Lower leg skin (tissue), 4 donors: Measurements from ENCODE around the gene UCKL1. TPM values are rescaled to one million over a fixed set of nuclear protein-coding genes. Genes with fewer than 3 reads are reported as not detected.
A peak's percentile ranks its signal among the peaks of the same experiment; 100 is the strongest.
"Not testable (repeated sequence)": the region's sequence is repeated elsewhere in the genome, so short reads cannot be mapped to it uniquely, and the experiment has no call there.

Experiments used
- DNase-seq, 2 donors: peaks; one replicate each; pipeline ENCODE4 v3.0.0-alpha.2; 2019; ENCODE audit warnings: low spot score in 2 of 2
- H3K4me3 ChIP-seq: fragments of 200-600 bp; sonication (generic); 2 replicates; pipeline ENCODE4 v1.5.1; 2017; ENCODE audit warnings: mild to moderate bottlenecking, low read depth; ENCODE audit not compliant: poor library complexity, severe bottlenecking
- POLR2A ChIP-seq, 2 donors: fragments of 450-650 bp; IDR thresholded peaks; one replicate each; pipeline ENCODE4 v1.6.1; 2016 to 2017; ENCODE audit warnings: antibody characterized with exemption in 2 of 2, mild to moderate bottlenecking in 1 of 2, moderate library complexity in 1 of 2
- WGBS, 2 donors: methylation state at CpG; one replicate each; pipeline ENCODE4 v1.1.5; 2018; 5-methylcytosine and 5-hydroxymethylcytosine counted together
- intact Hi-C: fragments of 100-400 bp; cut with DNase I; formaldehyde crosslinking; loops from one replicate; pipeline ENCODE4 v1.15.0; 2023; ENCODE audit warnings: low total_unique reads
- total RNA-seq, 4 donors: library from RNA; depleted of rRNA; stranded (reverse); fragments of >200 nt; gene quantifications; one replicate each; pipeline ENCODE4 v1.1.0, GENCODE V29; 2016
- TF ChIP-seq, protein P1 (sequence below), 3 donors: fragments of 450-650 bp; IDR thresholded peaks; one replicate each; pipeline ENCODE4 v1.5.1; 2016; ENCODE audit warnings: antibody characterized with exemption in 3 of 3, mild to moderate bottlenecking in 3 of 3, moderate library complexity in 2 of 3

UCKL1 gene
- total RNA-seq, 4 donors from 2014 or later = 28.1 to 44.3 (median 33.6) TPM

DNA sequence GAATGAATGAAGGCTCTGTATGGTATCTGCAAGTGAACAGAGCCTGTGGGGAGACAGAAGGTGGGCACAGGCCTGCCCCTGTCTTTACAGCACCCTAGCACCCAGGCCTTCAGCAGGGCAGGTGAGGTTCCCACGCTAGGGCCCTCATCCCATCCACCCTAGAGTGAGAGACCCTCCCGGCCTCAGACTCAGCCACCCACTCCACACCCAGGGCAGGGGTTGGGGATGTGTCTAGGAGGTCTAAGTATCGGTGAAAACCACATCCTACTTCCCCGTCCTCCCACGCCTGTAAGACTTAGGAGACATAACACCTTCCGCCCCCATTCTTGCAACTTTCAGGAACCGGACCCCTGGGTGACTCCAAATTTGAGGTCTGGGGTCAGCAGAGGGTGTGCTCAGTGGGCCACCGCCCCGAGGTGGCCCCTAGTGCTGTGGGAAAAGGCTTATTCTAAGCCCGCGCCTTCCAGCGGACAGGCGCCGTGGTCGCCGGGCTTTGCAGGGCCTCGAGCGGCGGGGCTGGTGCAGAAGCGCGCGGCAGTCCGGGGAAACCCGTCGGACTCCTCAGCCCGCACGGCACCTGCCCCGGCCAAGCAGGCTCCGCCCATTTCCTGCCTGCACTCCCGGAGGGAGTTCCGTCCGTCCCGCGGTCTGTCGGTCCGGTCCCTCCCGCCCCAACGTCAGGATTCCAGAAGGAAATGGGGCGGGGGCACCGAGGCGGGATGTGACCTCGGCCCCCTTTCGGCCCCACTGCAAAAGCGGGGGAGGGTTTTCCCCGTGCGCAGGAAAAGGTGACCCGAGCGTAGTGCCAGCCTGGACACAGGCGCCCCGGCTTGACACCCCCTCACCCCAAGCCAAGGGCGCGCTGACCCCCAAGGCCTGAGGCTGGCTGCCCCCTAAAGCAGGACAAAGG lies 22.4 kb upstream of the UCKL1 start:
- intact Hi-C loops = loop anchor here (10.0 kb wide), 1 partner anchor 194 kb away; no protein-coding TSS in a partner anchor
- WGBS, 2 donors = 9 to 13% methylated on average over 40 to 50 of the region's 52 CpGs
- H3K4me3 ChIP-seq = peak overlapping the region; percentile 45
- DNase-seq = peak in 1 of 2 donors; percentile 92
- TF ChIP-seq, protein P1, sequence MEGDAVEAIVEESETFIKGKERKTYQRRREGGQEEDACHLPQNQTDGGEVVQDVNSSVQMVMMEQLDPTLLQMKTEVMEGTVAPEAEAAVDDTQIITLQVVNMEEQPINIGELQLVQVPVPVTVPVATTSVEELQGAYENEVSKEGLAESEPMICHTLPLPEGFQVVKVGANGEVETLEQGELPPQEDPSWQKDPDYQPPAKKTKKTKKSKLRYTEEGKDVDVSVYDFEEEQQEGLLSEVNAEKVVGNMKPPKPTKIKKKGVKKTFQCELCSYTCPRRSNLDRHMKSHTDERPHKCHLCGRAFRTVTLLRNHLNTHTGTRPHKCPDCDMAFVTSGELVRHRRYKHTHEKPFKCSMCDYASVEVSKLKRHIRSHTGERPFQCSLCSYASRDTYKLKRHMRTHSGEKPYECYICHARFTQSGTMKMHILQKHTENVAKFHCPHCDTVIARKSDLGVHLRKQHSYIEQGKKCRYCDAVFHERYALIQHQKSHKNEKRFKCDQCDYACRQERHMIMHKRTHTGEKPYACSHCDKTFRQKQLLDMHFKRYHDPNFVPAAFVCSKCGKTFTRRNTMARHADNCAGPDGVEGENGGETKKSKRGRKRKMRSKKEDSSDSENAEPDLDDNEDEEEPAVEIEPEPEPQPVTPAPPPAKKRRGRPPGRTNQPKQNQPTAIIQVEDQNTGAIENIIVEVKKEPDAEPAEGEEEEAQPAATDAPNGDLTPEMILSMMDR (IDR thresholded peaks at IDR 0.05) = no peak
- TF ChIP-seq POLR2A (IDR thresholded peaks at IDR 0.05) = no peak

DNA sequence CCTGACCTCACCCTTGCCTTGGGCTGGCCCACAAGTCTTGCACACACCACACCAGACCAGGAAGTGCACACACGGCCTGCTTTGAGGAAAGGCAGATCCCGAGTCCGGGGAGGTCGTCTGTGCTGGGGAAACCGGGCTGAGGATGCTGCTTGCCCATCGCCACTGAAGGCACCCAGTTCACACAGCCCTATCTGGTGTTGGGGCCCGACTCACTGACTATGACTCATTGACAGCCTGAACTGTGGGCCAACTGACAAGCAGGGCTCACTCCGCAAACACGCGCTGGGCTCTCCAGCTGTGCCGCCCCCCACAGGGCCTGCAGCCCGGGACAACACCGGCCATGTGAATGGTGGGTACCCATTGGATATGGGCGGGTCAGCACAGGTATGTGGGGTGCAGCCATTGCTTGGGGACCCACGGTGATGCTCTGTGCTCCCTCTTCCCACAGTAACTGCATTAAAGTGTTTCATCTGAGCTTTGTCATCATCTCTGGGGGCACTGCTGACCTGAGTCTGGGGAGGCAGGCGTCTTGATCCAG lies 21.6 kb upstream of the UCKL1 start:
- 47 to 79% methylated on average over 6 to 16 of the region's 16 CpGs for WGBS, 2 donors
- intact Hi-C loops = loop anchor here (10.0 kb wide), 1 partner anchor 193 kb away; no protein-coding TSS in a partner anchor
- H3K4me3 ChIP-seq = no peak overlapping the region
- TF ChIP-seq, protein P1 (IDR thresholded peaks at IDR 0.05) = no peak
- TF ChIP-seq POLR2A (IDR thresholded peaks at IDR 0.05) = no peak
- no peak for DNase-seq

DNA sequence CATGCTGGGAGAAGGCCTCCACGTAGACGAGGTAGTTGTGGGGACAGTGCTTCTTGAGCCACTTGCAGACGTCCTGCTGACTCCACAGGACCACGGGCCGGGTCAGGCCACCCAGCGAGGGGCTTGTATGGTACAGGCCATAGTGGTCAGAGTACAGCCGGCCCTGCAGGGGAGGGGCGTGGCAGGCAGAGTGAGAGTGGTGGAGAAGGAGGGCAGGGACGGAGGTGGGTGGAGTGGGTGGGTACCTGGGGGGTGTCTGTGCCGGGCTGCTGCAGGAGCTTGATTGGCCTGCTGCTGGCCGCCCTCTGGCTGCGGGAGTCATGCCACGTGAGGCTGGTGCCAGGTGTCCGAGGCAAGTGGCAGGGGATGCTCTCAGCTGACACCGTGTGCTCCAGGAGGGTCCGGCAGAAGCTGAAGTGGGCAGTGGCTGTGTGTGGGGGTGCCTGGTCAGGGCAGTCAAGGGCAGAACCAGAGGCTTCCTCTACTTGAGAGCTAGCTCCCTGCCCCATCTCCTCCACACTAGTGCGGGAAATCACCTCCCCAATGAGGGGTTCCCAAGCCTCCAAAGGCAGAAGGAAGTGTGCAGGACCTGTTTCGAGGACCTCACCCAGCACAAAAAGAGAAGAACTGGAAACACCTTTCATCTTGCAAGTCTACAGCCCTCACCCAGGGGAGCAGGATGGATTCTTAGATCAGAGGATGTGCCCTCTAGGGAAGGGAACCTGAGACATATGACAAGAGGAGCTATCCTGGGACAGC lies 20.9 kb upstream of the UCKL1 start:
- H3K4me3 ChIP-seq = no peak overlapping the region
- intact Hi-C loops = loop anchor here (10.0 kb wide), 1 partner anchor 192 kb away; no protein-coding TSS in a partner anchor
- no peak for DNase-seq
- TF ChIP-seq, protein P1 (IDR thresholded peaks at IDR 0.05) = no peak
- no peak for TF ChIP-seq POLR2A (IDR thresholded peaks at IDR 0.05)
- WGBS, 2 donors = 86 to 90% methylated on average over 18 of the region's 18 CpGs

DNA sequence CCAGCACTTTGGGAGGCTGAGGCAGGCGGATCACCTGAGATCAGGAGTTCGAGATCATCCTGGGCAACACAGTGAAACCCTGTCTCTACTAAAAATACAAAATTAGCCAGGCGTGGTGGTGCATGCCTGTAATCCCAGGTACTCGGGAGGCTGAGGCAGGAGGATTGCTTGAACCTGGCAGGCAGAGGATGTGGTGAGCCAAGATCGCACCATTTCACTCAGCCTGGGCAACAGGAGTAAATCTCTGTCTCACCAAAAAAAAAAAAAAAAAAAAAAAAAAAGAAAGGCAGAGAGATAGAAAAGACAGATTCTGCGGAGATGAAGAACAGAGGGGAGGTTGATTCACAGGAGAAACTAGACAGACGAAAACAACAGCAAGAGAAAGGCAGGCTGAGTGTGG lies 20.3 kb upstream of the UCKL1 start:
- 92 to 94% methylated on average over 7 of the region's 7 CpGs for WGBS, 2 donors
- intact Hi-C loops = loop anchor here (10.0 kb wide), 1 partner anchor 192 kb away; no protein-coding TSS in a partner anchor
- not testable (repeated sequence) for DNase-seq, H3K4me3 ChIP-seq

DNA sequence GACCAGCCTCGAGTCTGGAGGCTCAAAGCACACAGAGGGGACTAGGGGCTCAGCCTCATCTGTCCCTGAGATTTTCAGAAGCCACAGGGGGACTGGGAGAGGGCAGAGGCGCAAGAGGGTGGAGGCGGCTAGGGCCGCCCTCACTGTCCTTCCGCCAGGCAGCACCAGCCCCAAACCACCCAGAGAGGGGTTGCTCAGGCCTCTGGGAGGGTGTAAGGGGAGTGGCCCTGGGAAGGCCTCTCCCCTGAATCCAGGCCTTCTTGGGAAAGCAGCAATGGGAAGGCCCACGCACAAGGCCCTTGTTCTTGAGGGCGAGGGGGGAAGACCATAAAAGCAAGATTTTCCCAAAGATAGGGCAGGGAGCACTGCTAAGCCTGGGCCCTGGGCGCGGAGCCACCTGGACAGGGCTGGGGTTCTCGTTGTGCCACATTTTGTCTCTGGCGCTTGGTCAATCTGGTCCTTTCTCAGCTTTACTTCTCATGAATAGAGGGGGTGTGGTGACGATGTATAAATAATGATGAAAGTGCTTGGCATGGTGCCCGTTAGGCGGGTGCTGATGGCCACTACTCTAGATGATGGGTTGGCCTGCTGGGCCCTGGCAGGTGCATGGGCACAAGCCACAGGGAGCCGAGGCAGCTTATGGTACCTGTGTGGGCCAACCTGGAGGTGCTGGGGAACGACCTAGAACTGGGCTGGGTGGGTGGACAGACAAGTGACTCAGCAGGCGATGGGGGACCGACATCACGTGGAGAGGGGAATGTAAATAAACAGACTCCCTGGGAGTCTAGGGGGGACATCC lies 18.4 kb upstream of the UCKL1 start:
- DNase-seq = peak in 1 of 2 donors; percentile 86
- no peak overlapping the region for H3K4me3 ChIP-seq
- intact Hi-C loops = loop anchor here (5.0 to 10.0 kb wide), 2 partner anchors 190 to 432 kb away; no protein-coding TSS in a partner anchor
- WGBS, 2 donors = 66 to 74% methylated on average over 19 of the region's 19 CpGs
- TF ChIP-seq, protein P1 (IDR thresholded peaks at IDR 0.05) = no peak
- no peak for TF ChIP-seq POLR2A (IDR thresholded peaks at IDR 0.05)
